Testis (tissue), 3 donors: ENCODE results near the gene TIAM2. TPM values are rescaled to one million over a fixed set of nuclear protein-coding genes. Genes with fewer than 3 reads are reported as not detected.
A peak's percentile ranks its signal among the peaks of the same experiment; 100 is the strongest.

ENCODE experiments used
- DNase-seq: peaks from one replicate; pipeline ENCODE4 v3.0.0-alpha.2; 2019
- H3K27ac ChIP-seq, 2 donors: fragments of 200-600 bp; sonication (generic); one replicate each; pipeline ENCODE4 v1.5.1; 2019
- H3K27me3 ChIP-seq: fragments of 200-600 bp; sonication (generic); one replicate; pipeline ENCODE4 v1.5.1; 2019
- H3K36me3 ChIP-seq: fragments of 200-600 bp; sonication (generic); one replicate; pipeline ENCODE4 v1.5.1; 2017; ENCODE audit warnings: low read depth; ENCODE audit errors: missing control alignments
- H3K4me1 ChIP-seq: fragments of 200-600 bp; sonication (generic); one replicate; pipeline ENCODE4 v1.5.1; 2019
- H3K4me3 ChIP-seq, 2 donors: fragments of 200-600 bp; sonication (generic); one replicate each; pipeline ENCODE4 v1.5.1; 2017 to 2019
- H3K9me3 ChIP-seq: fragments of 200-600 bp; sonication (generic); one replicate; pipeline ENCODE4 v1.5.1; 2017
- CTCF ChIP-seq, 3 experiments: fragments of 450-650 bp in 2 of 3; fragments of 200-600 bp in 1 of 3; sonication (generic) in 1 of 3; IDR thresholded peaks; one replicate each; pipeline ENCODE4 v1.5.1; 2016 to 2019; ENCODE audit warnings: antibody characterized with exemption in 3 of 3, mild to moderate bottlenecking in 2 of 3, moderate library complexity in 1 of 3
- POLR2A ChIP-seq: fragments of 450-650 bp; IDR thresholded peaks from one replicate; pipeline ENCODE4 v1.6.1; 2017; ENCODE audit warnings: antibody characterized with exemption, mild to moderate bottlenecking, moderate library complexity
- WGBS, 2 donors: methylation state at CpG; one replicate each; pipeline ENCODE4 v1.1.5; 2018; 5-methylcytosine and 5-hydroxymethylcytosine counted together
- intact Hi-C: fragments of 100-400 bp; cut with DNase I; formaldehyde crosslinking; loops from one replicate; pipeline ENCODE4 v1.15.1; 2023; ENCODE audit warnings: low total_unique reads
- polyA plus RNA-seq: library from polyadenylated mRNA; stranded (reverse); fragments of 350-450 nt; fragmentation: Illumina TruSeq; extraction: RNeasy Lipid Tissue Mini Kit (QIAGEN cat#74804); gene quantifications from one replicate; pipeline ENCODE4 v1.2.3, GENCODE V29; 2014; ENCODE audit warnings: low read depth, low replicate concordance; ENCODE audit not compliant: insufficient read depth
- total RNA-seq, 2 donors: library from RNA; depleted of rRNA; stranded (reverse); fragments of >200 nt; gene quantifications; one replicate each; pipeline ENCODE4 v1.2.3, GENCODE V29; 2016

The TIAM2 gene
- total and polyA plus RNA-seq, 3 donors from 2014 or later: 22.7 to 43.8 (median 38.0) TPM

- Histone ChIP-seq H3K4me3 (no peak overlapping the region), H3K4me1 (peaks cover 6% of the 10 kb centered on the region), H3K9me3 (no peaks in the 10 kb centered on the region), H3K36me3 (no peaks in the 10 kb centered on the region), H3K27me3 (no peaks in the 10 kb centered on the region), H3K27ac (no peak overlapping the region)
- intact Hi-C loops: no loop called here
- no peak for TF ChIP-seq POLR2A
- no peak for TF ChIP-seq CTCF (IDR thresholded peaks at IDR 0.05)
- DNase-seq: no peak
- WGBS, 2 donors: 91 to 92% methylated on average over 12 of the region's 12 CpGs
These were observed 81.0 kb downstream of the TIAM2 start for GRCh38 chr6:155075930-155076695.

GRCh38 chr6:155077331-155077730, 82.2 kb downstream of the TIAM2 start:
- 50 to 60% methylated on average over 7 of the region's 7 CpGs for WGBS, 2 donors

GRCh38 chr6:155077784-155078183, 82.7 kb downstream of the TIAM2 start:
- no peaks in the 10 kb centered on the region for H3K27me3 ChIP-seq
- H3K4me1 ChIP-seq: peaks cover 6% of the 10 kb centered on the region
- no peaks in the 10 kb centered on the region for H3K36me3 ChIP-seq
- intact Hi-C loops: no loop called here
- H3K27ac ChIP-seq: peak overlapping the region; percentile 18 to 31
- H3K9me3 ChIP-seq: no peaks in the 10 kb centered on the region
- no peak for DNase-seq
- no peak overlapping the region for H3K4me3 ChIP-seq
- no peak for TF ChIP-seq CTCF (IDR thresholded peaks at IDR 0.05)
- TF ChIP-seq POLR2A: no peak
- WGBS, 2 donors: 84 to 100% methylated on average over 2 of the region's 2 CpGs

More at GRCh38 chr6:155077331-155077730, 82.2 kb downstream of the TIAM2 start:
- H3K9me3 ChIP-seq: no peaks in the 10 kb centered on the region
- H3K4me1 ChIP-seq: peaks cover 6% of the 10 kb centered on the region
- peak overlapping the region; percentile 18 to 31 for H3K27ac ChIP-seq
- no peak overlapping the region for H3K4me3 ChIP-seq
- DNase-seq: no peak
- no peaks in the 10 kb centered on the region for H3K27me3 ChIP-seq
- intact Hi-C loops: no loop called here
- no peak for TF ChIP-seq POLR2A
- no peak for TF ChIP-seq CTCF (IDR thresholded peaks at IDR 0.05)
- no peaks in the 10 kb centered on the region for H3K36me3 ChIP-seq

GRCh38 chr6:155078331-155078745, 83.2 kb downstream of the TIAM2 start:
- no peak overlapping the region for H3K4me3 ChIP-seq
- TF ChIP-seq CTCF (IDR thresholded peaks at IDR 0.05) (no peak), POLR2A (no peak)
- H3K27me3 ChIP-seq: no peaks in the 10 kb centered on the region
- no peaks in the 10 kb centered on the region for H3K9me3 ChIP-seq
- intact Hi-C loops: no loop called here
- H3K36me3 ChIP-seq: no peaks in the 10 kb centered on the region
- DNase-seq: peak; percentile 56
- peaks cover 6% of the 10 kb centered on the region for H3K4me1 ChIP-seq
- 43 to 51% methylated on average over 8 of the region's 8 CpGs for WGBS, 2 donors
- H3K27ac ChIP-seq: peak overlapping the region in 1 of 2 donors; percentile 12
